NT2/D1 (cell line): ENCODE results near the gene SUCLG2.

Experiments used
- SUZ12 ChIP-seq: IDR thresholded peaks from 2 replicates; pipeline ENCODE4 v1.6.1; 2011; ENCODE audit not compliant: insufficient read length, insufficient read depth; ENCODE audit errors: extremely low read depth
- YY1 ChIP-seq: IDR thresholded peaks from 2 replicates; pipeline ENCODE4 v1.6.1; 2011; ENCODE audit not compliant: insufficient read length, insufficient read depth
- ZNF274 ChIP-seq: IDR thresholded peaks from 2 replicates; pipeline ENCODE4 v1.6.1; 2011; ENCODE audit warnings: mild to moderate bottlenecking, low read depth, low read length

DNA sequence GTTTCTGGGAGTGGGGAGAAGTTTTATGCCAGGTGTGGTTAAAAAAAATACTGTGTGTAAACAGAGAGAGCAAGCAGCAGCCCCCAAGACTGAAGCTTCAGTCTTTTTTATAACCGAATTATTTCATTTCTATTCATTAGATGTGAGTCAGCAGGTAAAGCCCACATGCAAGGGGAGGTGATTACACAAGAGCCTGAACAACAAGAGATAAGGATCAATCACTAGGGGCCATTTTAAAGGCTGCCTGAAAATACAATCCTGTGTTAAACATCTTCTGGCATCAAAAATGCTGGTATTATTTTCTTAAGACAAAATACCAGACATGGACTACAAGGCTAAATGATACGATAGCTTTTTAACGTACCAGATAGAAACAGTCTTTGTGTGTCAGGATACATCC, 217.3 kb downstream of the SUCLG2 start:
- TF ChIP-seq ZNF274 (no peak), SUZ12 (no peak), YY1 (no peak)
